Astrocyte of the cerebellum (primary cell): ENCODE data around the gene KCNMA1.

Source experiments
- DNase-seq: peaks from one replicate; pipeline ENCODE4 v3.0.0-alpha.2; 2011; ENCODE audit warnings: low read depth
- H3K4me3 ChIP-seq: 2 replicates; pipeline ENCODE4 v1.5.1; 2011; ENCODE audit warnings: mild to moderate bottlenecking, low read depth, low read length, moderate library complexity
- CTCF ChIP-seq: IDR thresholded peaks from 2 replicates; pipeline ENCODE4 v1.5.1; 2012; ENCODE audit warnings: low read length, low read depth, moderate library complexity, mild to moderate bottlenecking; ENCODE audit errors: missing control alignments
- in situ Hi-C: cut with HindIII; loops from 2 replicates; pipeline ENCODE4 v1.10.0; 2017; ENCODE audit warnings: low sequenced_read_pairs

KCNMA1 gene

GRCh38 chr10:77451886-77452285 is 185.7 kb downstream of the KCNMA1 start:
- H3K4me3 ChIP-seq, result no peak overlapping the region
- no peak for TF ChIP-seq CTCF
- in situ Hi-C loops, result no loop called here
- no peak for DNase-seq

- no peak for TF ChIP-seq CTCF
- in situ Hi-C loops, result no loop called here
- H3K4me3 ChIP-seq, result no peak overlapping the region
- no peak for DNase-seq
These were observed 189.4 kb downstream of the KCNMA1 start for GRCh38 chr10:77448226-77448625.

- in situ Hi-C loops, result no loop called here
- H3K4me3 ChIP-seq, result no peak overlapping the region
- DNase-seq, result no peak
- no peak for TF ChIP-seq CTCF
These were observed 190.9 kb downstream of the KCNMA1 start for GRCh38 chr10:77446700-77447099.

GRCh38 chr10:77445547-77445946 is 192.1 kb downstream of the KCNMA1 start:
- in situ Hi-C loops, result no loop called here
- TF ChIP-seq CTCF, result no peak
- no peak for DNase-seq
- no peak overlapping the region for H3K4me3 ChIP-seq

- no peak for DNase-seq
- H3K4me3 ChIP-seq, result no peak overlapping the region
- TF ChIP-seq CTCF, result no peak
- in situ Hi-C loops, result no loop called here
These were observed 193.6 kb downstream of the KCNMA1 start for GRCh38 chr10:77444041-77444440.

GRCh38 chr10:77442699-77443189 is 194.9 kb downstream of the KCNMA1 start:
- in situ Hi-C loops, result no loop called here
- no peak for TF ChIP-seq CTCF
- no peak overlapping the region for H3K4me3 ChIP-seq
- no peak for DNase-seq
